SK-N-SH (cell line): ENCODE results near the gene POLN. TPM values are rescaled to one million over a fixed set of nuclear protein-coding genes. Genes with fewer than 3 reads are reported as not detected.

Experiments
- CTCF ChIA-PET: fragments of 300-600, 350-600 bp; formaldehyde crosslinking; extraction: SDS; loops from one replicate; lab custom pipeline; 2021; lab: Yijun Ruan, JAX
- POLR2A ChIA-PET: fragments of 350-600 bp; sonication (Branson Sonifier 250); formaldehyde crosslinking; extraction: SDS; loops from one replicate; lab custom pipeline; 2020; ENCODE audit warnings: antibody characterized with exemption, inconsistent platforms; lab: Yijun Ruan, JAX
- DNase-seq: peaks from one replicate; pipeline ENCODE4 v3.0.0; 2012
- H2AFZ ChIP-seq: fragments of 200-600 bp; sonication (generic); 2 replicates; pipeline ENCODE4 v1.8.1; 2016; ENCODE audit warnings: antibody characterized with exemption, mild to moderate bottlenecking, low read depth
- H3F3A ChIP-seq: fragments of 200-600 bp; sonication (generic); replicated peaks from 2 replicates; pipeline ENCODE3; 2016; ENCODE audit warnings: antibody characterized with exemption, mild to moderate bottlenecking; ENCODE audit not compliant: insufficient read depth
- H3K27ac ChIP-seq, 2 experiments: fragments of 200-500 bp in 1 of 2; fragments of 200-600 bp in 1 of 2; sonication (Bioruptor generic) in 1 of 2; sonication (generic), shearing (Covaris generic) in 1 of 2; 2 replicates each; pipeline versions ENCODE4 v1.5.1 to v1.6.1; 2014 to 2016; ENCODE audit warnings: low read depth in 2 of 2, inconsistent platforms in 1 of 2, low read length in 1 of 2, mild to moderate bottlenecking in 1 of 2, mixed read lengths in 1 of 2
- H3K27me3 ChIP-seq: fragments of 200-600 bp; sonication (generic), shearing (Covaris generic); 2 replicates; pipeline ENCODE4 v1.6.1; 2016; ENCODE audit warnings: mixed run types; ENCODE audit not compliant: insufficient read depth
- H3K36me3 ChIP-seq, 2 experiments: fragments of 200-500 bp in 1 of 2; fragments of 200-600 bp in 1 of 2; sonication (Bioruptor generic) in 1 of 2; sonication (generic) in 1 of 2; replicated peaks in 1 of 2; 2 replicates each; pipeline versions ENCODE3 to v1.5.1; 2014 to 2016; ENCODE audit warnings: low read length in 1 of 2, mild to moderate bottlenecking in 1 of 2; ENCODE audit not compliant: insufficient read depth in 2 of 2, control insufficient read depth in 1 of 2
- H3K4me1 ChIP-seq, 2 experiments: fragments of 200-500 bp in 1 of 2; fragments of 200-600 bp in 1 of 2; sonication (Bioruptor generic) in 1 of 2; sonication (generic), shearing (Covaris generic) in 1 of 2; 2 replicates each; pipeline versions ENCODE4 v1.5.1 to v1.6.1; 2014 to 2016; ENCODE audit warnings: low read depth in 1 of 2, low read length in 1 of 2, mixed run types in 1 of 2; ENCODE audit not compliant: insufficient read depth in 2 of 2, control insufficient read depth in 1 of 2
- H3K4me2 ChIP-seq: fragments of 200-600 bp; sonication (generic), shearing (Covaris generic); 2 replicates; pipeline ENCODE4 v1.6.1; 2017; ENCODE audit warnings: mixed run types
- H3K4me3 ChIP-seq, 2 experiments: fragments of 200-500 bp in 1 of 2; fragments of 200-600 bp in 1 of 2; sonication (Bioruptor generic) in 1 of 2; sonication (generic), shearing (Covaris generic) in 1 of 2; 2 replicates each; pipeline versions ENCODE4 v1.5.1 to v1.8.1; 2014 to 2016; ENCODE audit warnings: low read depth in 2 of 2, inconsistent platforms in 1 of 2, low read length in 1 of 2, mild to moderate bottlenecking in 1 of 2, mixed read lengths in 1 of 2, moderate library complexity in 1 of 2
- H3K79me2 ChIP-seq: fragments of 200-600 bp; sonication (generic); 2 replicates; pipeline ENCODE4 v1.8.1; 2017; ENCODE audit warnings: mild to moderate bottlenecking; ENCODE audit not compliant: insufficient read depth
- H3K9ac ChIP-seq: fragments of 200-600 bp; sonication (generic); 2 replicates; pipeline ENCODE4 v1.6.1; 2017; ENCODE audit warnings: mixed run types
- H3K9me2 ChIP-seq: fragments of 200-600 bp; sonication (generic); 2 replicates; pipeline ENCODE4 v1.6.1; 2017; ENCODE audit warnings: mixed run types
- H3K9me3 ChIP-seq: fragments of 200-600 bp; sonication (generic); 2 replicates; pipeline ENCODE4 v1.6.1; 2017; ENCODE audit warnings: mixed run types, mild to moderate bottlenecking, moderate library complexity
- H4K20me1 ChIP-seq: fragments of 200-600 bp; sonication (generic); 2 replicates; pipeline ENCODE4 v1.6.1; 2017; ENCODE audit warnings: mild to moderate bottlenecking, mixed run types; ENCODE audit not compliant: insufficient read depth
- CTCF ChIP-seq: fragments of 200-600 bp; sonication (generic); IDR thresholded peaks from 2 replicates; pipeline ENCODE4 v1.6.1; 2017; ENCODE audit warnings: antibody characterized with exemption, mild to moderate bottlenecking, moderate library complexity
- ELF1 ChIP-seq: IDR thresholded peaks from 2 replicates; pipeline ENCODE4 v1.4.0; 2012
- FOSL2 ChIP-seq: IDR thresholded peaks from 2 replicates; pipeline ENCODE4 v1.4.0; 2012; ENCODE audit warnings: low read depth, mild to moderate bottlenecking, moderate library complexity, borderline replicate concordance
- FOXJ3 ChIP-seq: sonication (generic); formaldehyde crosslinking; IDR thresholded peaks from 2 replicates; pipeline ENCODE4 v1.5.1; 2020; ENCODE audit warnings: mild to moderate bottlenecking, missing genetic modification reagents
- FOXM1 ChIP-seq: IDR thresholded peaks from 2 replicates; pipeline ENCODE4 v1.4.0; 2012; ENCODE audit warnings: low read depth, mild to moderate bottlenecking
- GABPA ChIP-seq: IDR thresholded peaks from 2 replicates; pipeline ENCODE4 v1.4.0; 2012; ENCODE audit warnings: low read depth, mild to moderate bottlenecking
- JUND ChIP-seq: IDR thresholded peaks from 2 replicates; pipeline ENCODE4 v1.4.0; 2012
- MAX ChIP-seq: IDR thresholded peaks from 2 replicates; pipeline ENCODE4 v1.4.0; 2012; ENCODE audit warnings: low read depth
- NRF1 ChIP-seq: IDR thresholded peaks from 2 replicates; pipeline ENCODE4 v1.6.1; 2012; ENCODE audit warnings: low read depth, mild to moderate bottlenecking, low read length
- PBX3 ChIP-seq: IDR thresholded peaks from 2 replicates; pipeline ENCODE4; 2012
- POLR2AphosphoS5 ChIP-seq: IDR thresholded peaks from 2 replicates; pipeline ENCODE4 v1.6.1; 2012; ENCODE audit warnings: low read depth, low read length
- RAD21 ChIP-seq: IDR thresholded peaks from 2 replicates; pipeline ENCODE4 v1.6.1; 2012; ENCODE audit warnings: mild to moderate bottlenecking, low read length
- REST ChIP-seq: IDR thresholded peaks from 2 replicates; pipeline ENCODE4 v1.6.1; 2012; ENCODE audit warnings: mild to moderate bottlenecking, low read depth, low read length, moderate library complexity
- RFX5 ChIP-seq: IDR thresholded peaks from 2 replicates; pipeline ENCODE4 v1.6.1; 2012; ENCODE audit warnings: mild to moderate bottlenecking, improper control_type of control experiment, low read length
- SMC3 ChIP-seq: IDR thresholded peaks from 2 replicates; pipeline ENCODE4 v1.6.1; 2012; ENCODE audit warnings: low read depth, low read length, improper control_type of control experiment
- TAF1 ChIP-seq: IDR thresholded peaks from 2 replicates; pipeline ENCODE4 v1.6.1; 2012; ENCODE audit warnings: low read depth, mild to moderate bottlenecking, low read length, moderate library complexity, borderline replicate concordance
- USF1 ChIP-seq: IDR thresholded peaks from 2 replicates; pipeline ENCODE4 v1.4.0; 2012; ENCODE audit warnings: low read depth, borderline replicate concordance
- USF2 ChIP-seq: fragments of 150-350 bp; IDR thresholded peaks from 2 replicates; pipeline ENCODE4 v1.6.1; 2017; ENCODE audit warnings: antibody characterized with exemption, low read length, low read depth, borderline replicate concordance
- YY1 ChIP-seq: IDR thresholded peaks from 2 replicates; pipeline ENCODE4 v1.4.0; 2012; ENCODE audit warnings: low read depth, mild to moderate bottlenecking
- ZBTB33 ChIP-seq: IDR thresholded peaks from 2 replicates; pipeline ENCODE4 v1.4.0; 2012; ENCODE audit warnings: low read depth, borderline replicate concordance
- WGBS: methylation state at CpG from one replicate; pipeline ENCODE4 v1.1.6; 2017; ENCODE audit warnings: low lambda C conversion rate; 5-methylcytosine and 5-hydroxymethylcytosine counted together
- polyA plus RNA-seq, 3 experiments: library from polyadenylated mRNA; depleted of rRNA; stranded (reverse); fragments of >200 nt; gene quantifications; 2 replicates each; pipeline ENCODE4 v1.2.3, GENCODE V29; 2012

The POLN gene
- polyA plus RNA-seq, 1 of the 3 experiments (the other 2 are of a cell fraction) = 0.67 TPM

GRCh38 chr4:2284161-2284933 lies 42.4 kb upstream of the POLN start:
- no peak overlapping the region for H3K27ac ChIP-seq
- H3K79me2 ChIP-seq = no peaks in the 10 kb centered on the region
- H3K4me3 ChIP-seq = no peak overlapping the region
- WGBS = 95% methylated on average over 13 of the region's 23 CpGs
- no peaks in the 10 kb centered on the region for H3K27me3 ChIP-seq
- peaks cover 0 to 22% of the 10 kb centered on the region in 2 experiments; a peak in 1 of 4 replicates for H3K4me1 ChIP-seq
- H3F3A ChIP-seq = no peaks in the 10 kb centered on the region
- no peaks in the 10 kb centered on the region for H3K9me3 ChIP-seq
- H3K4me2 ChIP-seq = no peak overlapping the region
- no peaks in the 10 kb centered on the region for H4K20me1 ChIP-seq
- no peak overlapping the region for H2AFZ ChIP-seq
- H3K36me3 ChIP-seq = no peaks in the 10 kb centered on the region
- ChIA-PET POLR2A (interaction anchor here (1.1 kb wide), 1 partner anchor 22 kb away, joined by 3 read pairs; the partner anchor contains the start of gene MXD4), CTCF (no interaction called here)
- TF ChIP-seq JUND = no peak
- TF ChIP-seq TAF1 = no peak
- TF ChIP-seq GABPA = no peak
- TF ChIP-seq RFX5 = no peak
- TF ChIP-seq ZBTB33 = no peak
- TF ChIP-seq FOXJ3 = no peak
- TF ChIP-seq CTCF = no peak
- no peak for TF ChIP-seq ELF1
- no peak for TF ChIP-seq PBX3
- no peak for TF ChIP-seq RAD21
- TF ChIP-seq FOSL2 = no peak
- no peak for TF ChIP-seq YY1
- TF ChIP-seq MAX = no peak
- no peak for TF ChIP-seq REST
- TF ChIP-seq FOXM1 = no peak
- no peak for TF ChIP-seq SMC3
- no peak for TF ChIP-seq POLR2AphosphoS5
- TF ChIP-seq USF1 = no peak
- no peak for TF ChIP-seq USF2
- no peak for TF ChIP-seq NRF1
- no peak overlapping the region for H3K9ac ChIP-seq
- no peak for DNase-seq
- no peaks in the 10 kb centered on the region for H3K9me2 ChIP-seq
